DMS53 (cell line): ENCODE data around the gene MGP.

Experiments used
- DNase-seq: peaks from one replicate; lab custom pipeline; 2025; lab: John Stamatoyannopoulos, UW

Gene MGP

GRCh38 chr12:14903386-14904098, 17.9 kb upstream of the MGP start:
- DNase-seq = peak; percentile 60

GRCh38 chr12:14902465-14902864, 16.8 kb upstream of the MGP start:
- DNase-seq = no peak

- peak; percentile 13 for DNase-seq
Measured at GRCh38 chr12:14901228-14901562, 15.5 kb upstream of the MGP start.

- no peak for DNase-seq
Measured at GRCh38 chr12:14900521-14901227, 15.0 kb upstream of the MGP start.

- no peak for DNase-seq
Measured at GRCh38 chr12:14896521-14897169, 11.0 kb upstream of the MGP start.

- DNase-seq = no peak
Measured at GRCh38 chr12:14893506-14894250, 8.0 kb upstream of the MGP start.

GRCh38 chr12:14892726-14893505, 7.3 kb upstream of the MGP start:
- DNase-seq = peak; percentile 23

GRCh38 chr12:14890701-14891100, 5.0 kb upstream of the MGP start:
- DNase-seq = no peak

GRCh38 chr12:14886271-14886670, 617 bp upstream of the MGP start:
- peak; percentile 77 for DNase-seq

GRCh38 chr12:14884458-14884878, 1.2 kb downstream of the MGP start:
- peak; percentile 68 for DNase-seq

- DNase-seq = no peak
Measured at GRCh38 chr12:14883686-14884085, 2.0 kb downstream of the MGP start.

GRCh38 chr12:14880890-14881453, 4.7 kb downstream of the MGP start:
- no peak for DNase-seq

GRCh38 chr12:14879222-14879933, 6.3 kb downstream of the MGP start:
- DNase-seq = no peak

- no peak for DNase-seq
Measured at GRCh38 chr12:14878488-14878887, 7.2 kb downstream of the MGP start.

- no peak for DNase-seq
Measured at GRCh38 chr12:14876833-14877232, 8.8 kb downstream of the MGP start.

GRCh38 chr12:14874882-14875281, 10.8 kb downstream of the MGP start:
- no peak for DNase-seq

GRCh38 chr12:14873440-14874185, 12.0 kb downstream of the MGP start:
- DNase-seq = peak; percentile 31

- DNase-seq = no peak
Measured at GRCh38 chr12:14871886-14872285, 13.8 kb downstream of the MGP start.

- no peak for DNase-seq
Measured at GRCh38 chr12:14871247-14871646, 14.4 kb downstream of the MGP start.

GRCh38 chr12:14868916-14869506, 16.6 kb downstream of the MGP start:
- peak; percentile 27 for DNase-seq
